ENCODE measurements around the gene PPIH. TPM values are rescaled to one million over a fixed set of nuclear protein-coding genes. Genes with fewer than 3 reads are reported as not detected.

PPIH gene
- polyA plus RNA-seq, 3 donors = 28.1 to 31.0 (median 28.8) TPM

GRCh38 chr1:42686418-42686817, 28.2 kb downstream of the PPIH start:
- intact Hi-C loops (cut with micrococcal nuclease) = loop anchor here (5.0 to 10.0 kb wide), 3 partner anchors 81 to 352 kb away; partner anchors contain the start of genes C1orf50 (in 1 of the 2), FOXJ3 (in 1 of the 2), P3H1 (in 1 of the 2) and ZNF691 (in 1 of the 2)

GRCh38 chr1:42689912-42690311, 31.7 kb downstream of the PPIH start:
- H3K4me1 Mint-ChIP-seq = peaks cover 46% of the 10 kb centered on the region

More at GRCh38 chr1:42686418-42686817, 28.2 kb downstream of the PPIH start:
- H3K27me3 Mint-ChIP-seq (ENCODE audit: low read depth in 3 of 3) = no peaks in the 10 kb centered on the region
- TF ChIP-seq CTCF (IDR thresholded peaks at IDR 0.05) = no peak
- Histone ChIP-seq H4K20me1 (ENCODE audit: insufficient read depth, low read length) (peaks cover 85% of the 10 kb centered on the region), H3K27me3 (ENCODE audit: control insufficient read depth in 2 of 2, insufficient read depth in 2 of 2, low read length in 2 of 2) (no peaks in the 10 kb centered on the region), H3K4me3 (replicated peaks in 1 of 3; ENCODE audit: low read depth in 2 of 3, low read length in 3 of 3) (no peak overlapping the region), H3K9me3 (replicated peaks in 1 of 2; ENCODE audit: control insufficient read depth in 1 of 2, insufficient read depth in 1 of 2, low read length in 2 of 2) (no peaks in the 10 kb centered on the region), H3K36me3 (replicated peaks in 1 of 2; ENCODE audit: control insufficient read depth in 1 of 2, insufficient read depth in 2 of 2, low read length in 2 of 2) (peaks cover 19 to 51% of the 10 kb centered on the region in 2 donors), H3K9ac (ENCODE audit: insufficient read depth, low read length, poor library complexity, severe bottlenecking) (no peak overlapping the region), H3K27ac (ENCODE audit: low read depth in 1 of 2, low read length in 2 of 2) (peak overlapping the region in 1 of 2 donors; percentile 50), H3K4me2 (replicated peaks; ENCODE audit: extremely low read depth, low read length, poor library complexity, severe bottlenecking) (no peak overlapping the region), H3K79me2 (ENCODE audit: insufficient read depth, low read length) (peaks cover 90% of the 10 kb centered on the region), H3K4me1 (ENCODE audit: control insufficient read depth in 1 of 2, insufficient read depth in 2 of 2, low read length in 2 of 2) (peaks cover 24 to 40% of the 10 kb centered on the region in 2 donors), H2AFZ (ENCODE audit: insufficient read depth, low read depth, low read length, poor library complexity, severe bottlenecking) (no peak overlapping the region)
- DNase-seq = no peak
- H3K4me3 Mint-ChIP-seq = no peak overlapping the region
- peak overlapping the region in 1 of 7 donors; percentile 74 for H3K27ac Mint-ChIP-seq
- peaks cover 57% of the 10 kb centered on the region for H3K4me1 Mint-ChIP-seq
- WGBS (ENCODE audit: insufficient coverage) = no CpG with 5 or more reads among the region's 4 CpGs
- peaks cover 41 to 52% of the 10 kb centered on the region in 2 donors for H3K36me3 Mint-ChIP-seq
- H3K9me3 Mint-ChIP-seq = no peaks in the 10 kb centered on the region

More at GRCh38 chr1:42689912-42690311, 31.7 kb downstream of the PPIH start:
- Mint-ChIP-seq H3K27me3 (ENCODE audit: low read depth in 3 of 3) (no peaks in the 10 kb centered on the region), H3K9me3 (no peaks in the 10 kb centered on the region), H3K27ac (no peak overlapping the region), H3K36me3 (peaks cover 51 to 66% of the 10 kb centered on the region in 2 donors), H3K4me3 (no peak overlapping the region)
- peaks cover 4 to 16% of the 10 kb centered on the region in 2 donors for H3K4me1 ChIP-seq (ENCODE audit: control insufficient read depth in 1 of 2, insufficient read depth in 2 of 2, low read length in 2 of 2)
- H3K36me3 ChIP-seq (replicated peaks in 1 of 2; ENCODE audit: control insufficient read depth in 1 of 2, insufficient read depth in 2 of 2, low read length in 2 of 2) = peaks cover 42 to 67% of the 10 kb centered on the region in 2 donors
- no peak overlapping the region for H3K9ac ChIP-seq (ENCODE audit: insufficient read depth, low read length, poor library complexity, severe bottlenecking)
- H3K79me2 ChIP-seq (ENCODE audit: insufficient read depth, low read length) = peaks cover 100% of the 10 kb centered on the region
- no peaks in the 10 kb centered on the region for H3K27me3 ChIP-seq (ENCODE audit: control insufficient read depth in 2 of 2, insufficient read depth in 2 of 2, low read length in 2 of 2)
- WGBS (ENCODE audit: insufficient coverage) = 100% methylated on average over 1 of the region's 3 CpGs
- intact Hi-C loops (cut with micrococcal nuclease) = loop anchor here (5.0 to 10.0 kb wide), 3 partner anchors 77 to 355 kb away; partner anchors contain the start of genes C1orf50 (in 1 of the 2), FOXJ3 (in 1 of the 2), P3H1 (in 1 of the 2) and ZNF691 (in 1 of the 2)
- DNase-seq = no peak
- H3K27ac ChIP-seq (ENCODE audit: low read depth in 1 of 2, low read length in 2 of 2) = no peak overlapping the region
- H3K9me3 ChIP-seq (replicated peaks in 1 of 2; ENCODE audit: control insufficient read depth in 1 of 2, insufficient read depth in 1 of 2, low read length in 2 of 2) = no peaks in the 10 kb centered on the region
- no peak for TF ChIP-seq CTCF (IDR thresholded peaks at IDR 0.05)
- no peak overlapping the region for H3K4me2 ChIP-seq (replicated peaks; ENCODE audit: extremely low read depth, low read length, poor library complexity, severe bottlenecking)
- H2AFZ ChIP-seq (ENCODE audit: insufficient read depth, low read depth, low read length, poor library complexity, severe bottlenecking) = no peak overlapping the region
- peaks cover 100% of the 10 kb centered on the region for H4K20me1 ChIP-seq (ENCODE audit: insufficient read depth, low read length)
- no peak overlapping the region for H3K4me3 ChIP-seq (replicated peaks in 1 of 3; ENCODE audit: low read depth in 2 of 3, low read length in 3 of 3)

Measured in CD14-positive monocyte (primary cell).